GM12873 (cell line): ENCODE data around the gene CPTP.

Source experiments
- CTCF ChIP-seq: IDR thresholded peaks from 2 replicates; pipeline ENCODE4 v1.5.1; 2012; ENCODE audit warnings: low read depth, mild to moderate bottlenecking, moderate library complexity, low read length, control low read depth; ENCODE audit not compliant: insufficient read depth; ENCODE audit errors: missing control alignments

Gene CPTP

GRCh38 chr1:1324524-1325287, at the start of gene CPTP, which contains the start of gene INTS11:
CPTP (plus strand) TSS chr1:1324802; CDS start chr1:1326911, 2,109 bp downstream.
INTS11 (minus strand) TSS chr1:1324660; CDS start chr1:1324608, 52 bp downstream.
- TF ChIP-seq CTCF: no peak

- TF ChIP-seq CTCF: no peak
These were observed 49.6 kb upstream of the CPTP start for GRCh38 chr1:1274931-1275431.

GRCh38 chr1:1275836-1276235, 48.8 kb upstream of the CPTP start:
- no peak for TF ChIP-seq CTCF

- TF ChIP-seq CTCF: no peak
These were observed 46.0 kb upstream of the CPTP start for GRCh38 chr1:1278620-1279019.

GRCh38 chr1:1279028-1279427, 45.6 kb upstream of the CPTP start:
- no peak for TF ChIP-seq CTCF

- TF ChIP-seq CTCF: no peak
These were observed 43.7 kb upstream of the CPTP start for GRCh38 chr1:1280782-1281481.
